Muscle layer of colon (tissue), 2 donors: ENCODE results near the gene TMEM213.
"Not testable (repeated sequence)": the region's sequence is repeated elsewhere in the genome, so short reads cannot be mapped to it uniquely, and the experiment has no call there.

Experiments used
- H3K27ac ChIP-seq: one replicate; pipeline ENCODE4 v1.7.0; 2013; ENCODE audit warnings: low read depth, mild to moderate bottlenecking, low read length, moderate library complexity
- H3K27me3 ChIP-seq, 2 donors: one replicate each; pipeline ENCODE4 v1.7.0; 2013; ENCODE audit warnings: low read length in 2 of 2, mild to moderate bottlenecking in 2 of 2; ENCODE audit not compliant: insufficient read depth in 2 of 2, control insufficient read depth in 1 of 2
- H3K36me3 ChIP-seq: one replicate; pipeline ENCODE4 v1.7.0; 2013; ENCODE audit warnings: mild to moderate bottlenecking, low read length; ENCODE audit not compliant: insufficient read depth
- H3K4me1 ChIP-seq: one replicate; pipeline ENCODE4 v1.7.0; 2013; ENCODE audit warnings: mild to moderate bottlenecking, low read length; ENCODE audit not compliant: insufficient read depth
- H3K4me3 ChIP-seq, 2 donors: one replicate each; pipeline ENCODE4 v1.7.0; 2013; ENCODE audit warnings: low read length in 2 of 2, low read depth in 1 of 2, mild to moderate bottlenecking in 1 of 2, moderate library complexity in 1 of 2
- H3K9ac ChIP-seq: one replicate; pipeline ENCODE4 v1.7.0; 2013; ENCODE audit warnings: low read length
- H3K9me3 ChIP-seq: one replicate; pipeline ENCODE4 v1.7.0; 2013; ENCODE audit warnings: mild to moderate bottlenecking, low read length
- donor health status: abdominal sarcoma.
- donor health status: Adenocarcinoma of cecum.

TMEM213 gene

GRCh38 chr7:138768241-138768640, 29.6 kb upstream of the TMEM213 start:
- H3K4me3 ChIP-seq = no peak overlapping the region
- no peaks in the 10 kb centered on the region for H3K4me1 ChIP-seq
- no peaks in the 10 kb centered on the region for H3K9me3 ChIP-seq
- H3K9ac ChIP-seq = no peak overlapping the region
- no peak overlapping the region for H3K27ac ChIP-seq
- H3K27me3 ChIP-seq = no peaks in the 10 kb centered on the region
- H3K36me3 ChIP-seq = no peaks in the 10 kb centered on the region

- Histone ChIP-seq H3K4me1 (no peaks in the 10 kb centered on the region), H3K36me3 (no peaks in the 10 kb centered on the region), H3K9me3 (no peaks in the 10 kb centered on the region), H3K27me3 (peaks cover 0 to 5% of the 10 kb centered on the region in 2 donors), H3K9ac (no peak overlapping the region), H3K4me3 (no peak overlapping the region), H3K27ac (no peak overlapping the region)
These were observed 26.9 kb upstream of the TMEM213 start for GRCh38 chr7:138770904-138771303.

GRCh38 chr7:138773176-138773575, 24.6 kb upstream of the TMEM213 start:
- Histone ChIP-seq H3K27ac (no peak overlapping the region), H3K9ac (no peak overlapping the region), H3K4me3 (no peak overlapping the region), H3K9me3 (no peaks in the 10 kb centered on the region), H3K27me3 (peaks cover 0 to 5% of the 10 kb centered on the region in 2 donors), H3K4me1 (no peaks in the 10 kb centered on the region), H3K36me3 (no peaks in the 10 kb centered on the region)

- H3K4me3 ChIP-seq = no peak overlapping the region
These were observed 24.0 kb upstream of the TMEM213 start for GRCh38 chr7:138773817-138774216.

GRCh38 chr7:138776166-138776833, 21.5 kb upstream of the TMEM213 start:
- H3K27me3 ChIP-seq = peaks cover 0 to 5% of the 10 kb centered on the region in 2 donors
- no peak overlapping the region for H3K9ac ChIP-seq
- H3K36me3 ChIP-seq = no peaks in the 10 kb centered on the region
- no peak overlapping the region for H3K27ac ChIP-seq
- H3K9me3 ChIP-seq = no peaks in the 10 kb centered on the region
- H3K4me3 ChIP-seq = no peak overlapping the region
- no peaks in the 10 kb centered on the region for H3K4me1 ChIP-seq

More at GRCh38 chr7:138773817-138774216, 24.0 kb upstream of the TMEM213 start:
- Histone ChIP-seq H3K27me3 (peaks cover 0 to 5% of the 10 kb centered on the region in 2 donors), H3K4me1 (no peaks in the 10 kb centered on the region), H3K9me3 (no peaks in the 10 kb centered on the region), H3K27ac (no peak overlapping the region), H3K36me3 (no peaks in the 10 kb centered on the region), H3K9ac (no peak overlapping the region)

GRCh38 chr7:138781004-138781403, 16.8 kb upstream of the TMEM213 start:
- H3K9me3 ChIP-seq = no peaks in the 10 kb centered on the region
- H3K4me3 ChIP-seq = no peak overlapping the region
- H3K4me1 ChIP-seq = no peaks in the 10 kb centered on the region
- H3K36me3 ChIP-seq = no peaks in the 10 kb centered on the region
- no peaks in the 10 kb centered on the region for H3K27me3 ChIP-seq
- H3K27ac ChIP-seq = no peak overlapping the region
- H3K9ac ChIP-seq = no peak overlapping the region

- Histone ChIP-seq H3K4me1 (no peaks in the 10 kb centered on the region), H3K4me3 (no peak overlapping the region), H3K27ac (no peak overlapping the region), H3K9me3 (no peaks in the 10 kb centered on the region), H3K36me3 (no peaks in the 10 kb centered on the region), H3K9ac (no peak overlapping the region), H3K27me3 (no peaks in the 10 kb centered on the region)
These were observed 13.1 kb upstream of the TMEM213 start for GRCh38 chr7:138784692-138785091.

GRCh38 chr7:138785587-138786437, 12.0 kb upstream of the TMEM213 start:
- Histone ChIP-seq H3K36me3 (no peaks in the 10 kb centered on the region), H3K9me3 (no peaks in the 10 kb centered on the region), H3K4me3 (no peak overlapping the region), H3K27me3 (no peaks in the 10 kb centered on the region), H3K27ac (no peak overlapping the region), H3K4me1 (no peaks in the 10 kb centered on the region), H3K9ac (no peak overlapping the region)

GRCh38 chr7:138796038-138796615, 1.7 kb upstream of the TMEM213 start:
- H3K9ac ChIP-seq = no peak overlapping the region
- H3K27me3 ChIP-seq = peaks cover 0 to 4% of the 10 kb centered on the region in 2 donors
- no peak overlapping the region for H3K4me3 ChIP-seq
- no peaks in the 10 kb centered on the region for H3K4me1 ChIP-seq
- no peak overlapping the region for H3K27ac ChIP-seq
- no peaks in the 10 kb centered on the region for H3K9me3 ChIP-seq
- no peaks in the 10 kb centered on the region for H3K36me3 ChIP-seq

- H3K4me1 ChIP-seq, H3K9me3 ChIP-seq, H3K36me3 ChIP-seq, H3K9ac ChIP-seq, H3K27ac ChIP-seq, H3K27me3 ChIP-seq, H3K4me3 ChIP-seq: not testable (repeated sequence)
These were observed 748 bp upstream of the TMEM213 start for GRCh38 chr7:138797046-138797445.

- Histone ChIP-seq H3K27ac (no peak overlapping the region), H3K36me3 (no peaks in the 10 kb centered on the region), H3K9me3 (no peaks in the 10 kb centered on the region), H3K4me3 (no peak overlapping the region), H3K9ac (no peak overlapping the region), H3K4me1 (no peaks in the 10 kb centered on the region), H3K27me3 (peaks cover 0 to 4% of the 10 kb centered on the region in 2 donors)
These were observed 1.0 kb downstream of the TMEM213 start for GRCh38 chr7:138798836-138799235.
